HEK293 (cell line): ENCODE measurements around the gene MTUS2.
"Not testable (repeated sequence)": the region's sequence is repeated elsewhere in the genome, so short reads cannot be mapped to it uniquely, and the experiment has no call there.

ENCODE experiments used
- CTCF ChIA-PET: fragments of 350-600 bp; formaldehyde crosslinking; extraction: SDS; loops from one replicate; lab custom pipeline; 2021; ENCODE audit warnings: antibody characterized with exemption; lab: Yijun Ruan, JAX
- POLR2A ChIA-PET: fragments of 300-600 bp; formaldehyde crosslinking; extraction: SDS; loops from one replicate; lab custom pipeline; 2020; ENCODE audit warnings: antibody characterized with exemption, inconsistent platforms; lab: Yijun Ruan, JAX
- H3K27ac ChIP-seq: fragments of 200-500 bp; sonication (Bioruptor generic); 2 replicates; pipeline ENCODE4 v1.5.1; 2014; ENCODE audit warnings: low read depth, low read length, control low read depth, inconsistent platforms; ENCODE audit errors: extremely low read depth
- H3K36me3 ChIP-seq, 2 experiments: fragments of 200-500 bp in 1 of 2; sonication (Bioruptor generic) in 1 of 2; 1 replicate in 1 of 2; 2 replicates in 1 of 2; pipeline ENCODE4 v1.5.1; 2014 to 2017; ENCODE audit warnings: inconsistent platforms in 2 of 2, low read length in 2 of 2; ENCODE audit not compliant: control insufficient read depth in 2 of 2, insufficient read depth in 1 of 2
- H3K4me1 ChIP-seq: fragments of 200-500 bp; sonication (Bioruptor generic); 2 replicates; pipeline ENCODE4 v1.5.1; 2014; ENCODE audit warnings: mild to moderate bottlenecking, low read length, inconsistent platforms; ENCODE audit not compliant: control insufficient read depth, insufficient read depth
- H3K4me3 ChIP-seq: 2 replicates; pipeline ENCODE4 v1.5.1; 2011; ENCODE audit warnings: low read depth, mild to moderate bottlenecking, control low read depth, low read length, moderate library complexity
- H3K9me3 ChIP-seq: fragments of 200-500 bp; sonication (Bioruptor generic); 2 replicates; pipeline ENCODE4 v1.5.1; 2014; ENCODE audit warnings: low read depth, low read length, inconsistent platforms; ENCODE audit not compliant: control insufficient read depth, insufficient read depth
- CTCF ChIP-seq: fragments of 450-650 bp; formaldehyde crosslinking; IDR thresholded peaks from 2 replicates; pipeline ENCODE4 v1.5.1; 2016; ENCODE audit warnings: missing biosample characterization, missing genetic modification characterization
- FEZF1 ChIP-seq: fragments of 450-650 bp; formaldehyde crosslinking; IDR thresholded peaks from 2 replicates; pipeline ENCODE4 v1.5.1; 2016; ENCODE audit warnings: missing biosample characterization, missing genetic modification characterization
- GLIS1 ChIP-seq: fragments of 450-650 bp; formaldehyde crosslinking; IDR thresholded peaks from 2 replicates; pipeline ENCODE4 v1.5.1; 2016; ENCODE audit warnings: missing biosample characterization, missing genetic modification characterization
- INSM2 ChIP-seq: fragments of 450-650 bp; formaldehyde crosslinking; IDR thresholded peaks from 2 replicates; pipeline ENCODE4 v1.5.1; 2016; ENCODE audit warnings: missing biosample characterization, missing genetic modification characterization
- KLF8 ChIP-seq: fragments of 450-650 bp; formaldehyde crosslinking; IDR thresholded peaks from 2 replicates; pipeline ENCODE4 v1.5.1; 2016; ENCODE audit warnings: missing biosample characterization, missing genetic modification characterization
- SETDB1 ChIP-seq: IDR thresholded peaks from one replicate; pipeline ENCODE4 v1.6.1; 2017; ENCODE audit warnings: mild to moderate bottlenecking, low read length, moderate library complexity, mixed read lengths; ENCODE audit not compliant: insufficient read length
- TSHZ1 ChIP-seq: fragments of 450-650 bp; formaldehyde crosslinking; IDR thresholded peaks from 2 replicates; pipeline ENCODE4 v1.5.1; 2016; ENCODE audit warnings: missing biosample characterization, missing genetic modification characterization, borderline replicate concordance
- ZBTB1 ChIP-seq: fragments of 450-650 bp; formaldehyde crosslinking; IDR thresholded peaks from 2 replicates; pipeline ENCODE4 v1.5.1; 2016; ENCODE audit warnings: missing biosample characterization, missing genetic modification characterization
- ZBTB20 ChIP-seq: fragments of 450-650 bp; formaldehyde crosslinking; IDR thresholded peaks from 2 replicates; pipeline ENCODE4 v1.5.1; 2016; ENCODE audit warnings: missing biosample characterization, missing genetic modification characterization
- ZBTB21 ChIP-seq: fragments of 450-650 bp; formaldehyde crosslinking; IDR thresholded peaks from 2 replicates; pipeline ENCODE4 v1.5.1; 2017; ENCODE audit warnings: missing biosample characterization, missing genetic modification characterization
- ZFP69B ChIP-seq: fragments of 450-650 bp; formaldehyde crosslinking; IDR thresholded peaks from 2 replicates; pipeline ENCODE4 v1.5.1; 2016; ENCODE audit warnings: missing biosample characterization, missing genetic modification characterization
- ZNF311 ChIP-seq: fragments of 450-650 bp; formaldehyde crosslinking; IDR thresholded peaks from 2 replicates; pipeline ENCODE4 v1.5.1; 2017; ENCODE audit warnings: missing biosample characterization, missing genetic modification characterization, borderline replicate concordance
- ZNF324 ChIP-seq: fragments of 450-650 bp; formaldehyde crosslinking; IDR thresholded peaks from 2 replicates; pipeline ENCODE4 v1.5.1; 2016; ENCODE audit warnings: missing biosample characterization, missing genetic modification characterization
- ZNF571 ChIP-seq: fragments of 450-650 bp; formaldehyde crosslinking; IDR thresholded peaks from 2 replicates; pipeline ENCODE4 v1.5.0; 2017; ENCODE audit warnings: missing biosample characterization, missing genetic modification characterization
- ZNF629 ChIP-seq: fragments of 450-650 bp; formaldehyde crosslinking; IDR thresholded peaks from 2 replicates; pipeline ENCODE4 v1.5.1; 2017; ENCODE audit warnings: missing biosample characterization, missing genetic modification characterization
- ZNF660 ChIP-seq: fragments of 450-650 bp; IDR thresholded peaks from 2 replicates; pipeline ENCODE4 v1.5.1; 2018; ENCODE audit warnings: missing biosample characterization, mild to moderate bottlenecking, missing genetic modification characterization
- ZNF677 ChIP-seq: fragments of 450-650 bp; IDR thresholded peaks from 2 replicates; pipeline ENCODE4 v1.5.0; 2018; ENCODE audit warnings: missing biosample characterization, mild to moderate bottlenecking, missing genetic modification characterization, moderate library complexity
- ZSCAN4 ChIP-seq: fragments of 450-650 bp; formaldehyde crosslinking; IDR thresholded peaks from 2 replicates; pipeline ENCODE4 v1.5.1; 2017; ENCODE audit warnings: missing biosample characterization, missing genetic modification characterization

The MTUS2 gene

GRCh38 chr13:29339386-29340272 lies 519.5 kb downstream of the MTUS2 start:
- no peak overlapping the region for H3K27ac ChIP-seq
- POLR2A ChIA-PET = no interaction called here
- no peaks in the 10 kb centered on the region for H3K9me3 ChIP-seq
- no peaks in the 10 kb centered on the region for H3K36me3 ChIP-seq
- TF ChIP-seq ZNF660 (tag by site-specific recombination) (no peak), ZBTB20 (tag by site-specific recombination) (no peak), ZNF324 (tag by site-specific recombination) (no peak), ZNF629 (tag by site-specific recombination) (no peak), FEZF1 (no peak)
- TF ChIP-seq, all 188 proteins: peak for 0
- CTCF ChIA-PET = no interaction called here
- Histone ChIP-seq H3K4me3 (no peak overlapping the region), H3K4me1 (no peaks in the 10 kb centered on the region)

- H3K9me3 ChIP-seq, H3K4me1 ChIP-seq, H3K27ac ChIP-seq, CTCF ChIA-PET, H3K4me3 ChIP-seq, POLR2A ChIA-PET, H3K36me3 ChIP-seq: not testable (repeated sequence)
- TF ChIP-seq GLIS1 = peak; percentile 81
Measured at GRCh38 chr13:29345860-29346582, 525.9 kb downstream of the MTUS2 start.

- CTCF ChIA-PET = interaction anchor here (1.2 kb wide), 1 partner anchor 14 kb away, joined by 4 read pairs; no protein-coding TSS in a partner anchor
- H3K9me3 ChIP-seq = no peaks in the 10 kb centered on the region
- H3K27ac ChIP-seq = no peak overlapping the region
- H3K4me1 ChIP-seq = no peaks in the 10 kb centered on the region
- POLR2A ChIA-PET = no interaction called here
- no peak overlapping the region for H3K4me3 ChIP-seq
- H3K36me3 ChIP-seq = no peaks in the 10 kb centered on the region
- TF ChIP-seq ZBTB1 (no peak), ZFP69B (no peak), CTCF (tag by site-specific recombination) (no peak), ZNF324 (tag by site-specific recombination) (no peak), ZNF629 (tag by site-specific recombination) (no peak), SETDB1 (no peak), INSM2 (tag by site-specific recombination) (no peak), ZNF571 (no peak), ZSCAN4 (tag by site-specific recombination) (no peak), ZNF677 (tag by site-specific recombination) (no peak), ZNF311 (tag by site-specific recombination) (no peak), TSHZ1 (tag by site-specific recombination) (no peak), KLF8 (tag by site-specific recombination) (no peak), ZBTB21 (no peak)
Measured at GRCh38 chr13:29355029-29355428, 534.9 kb downstream of the MTUS2 start.
